ENCODE measurements around the gene PRR16. TPM values are rescaled to one million over a fixed set of nuclear protein-coding genes. Genes with fewer than 3 reads are reported as not detected.
"Not testable (repeated sequence)": the region's sequence is repeated elsewhere in the genome, so short reads cannot be mapped to it uniquely, and the experiment has no call there.

Gene PRR16
- total RNA-seq, 2 experiments from 2014 or later = not detected

- Mint-ChIP-seq H3K27ac (no peak overlapping the region), H3K36me3 (ENCODE audit: low read depth) (no peaks in the 10 kb centered on the region), H3K27me3 (ENCODE audit: low read depth) (no peaks in the 10 kb centered on the region), H3K4me3 (no peak overlapping the region), H3K4me1 (ENCODE audit: low read depth) (no peaks in the 10 kb centered on the region), H3K9me3 (no peaks in the 10 kb centered on the region)
- CTCF ChIA-PET = no interaction called here
- DNase-seq = no peak
- intact Hi-C loops (cut with micrococcal nuclease) = no loop called here
Measured at GRCh38 chr5:120449501-120449900, 14.6 kb upstream of the PRR16 start.

GRCh38 chr5:120450910-120451309, 13.2 kb upstream of the PRR16 start:
- no peak for DNase-seq
- Mint-ChIP-seq H3K4me3 (no peak overlapping the region), H3K36me3 (ENCODE audit: low read depth) (no peaks in the 10 kb centered on the region), H3K27ac (no peak overlapping the region), H3K4me1 (ENCODE audit: low read depth) (no peaks in the 10 kb centered on the region), H3K9me3 (no peaks in the 10 kb centered on the region), H3K27me3 (ENCODE audit: low read depth) (peaks cover 4% of the 10 kb centered on the region)
- CTCF ChIA-PET = no interaction called here
- intact Hi-C loops (cut with micrococcal nuclease) = loop anchor here (10.0 kb wide), 1 partner anchor 506 kb away; no protein-coding TSS in a partner anchor

DNA sequence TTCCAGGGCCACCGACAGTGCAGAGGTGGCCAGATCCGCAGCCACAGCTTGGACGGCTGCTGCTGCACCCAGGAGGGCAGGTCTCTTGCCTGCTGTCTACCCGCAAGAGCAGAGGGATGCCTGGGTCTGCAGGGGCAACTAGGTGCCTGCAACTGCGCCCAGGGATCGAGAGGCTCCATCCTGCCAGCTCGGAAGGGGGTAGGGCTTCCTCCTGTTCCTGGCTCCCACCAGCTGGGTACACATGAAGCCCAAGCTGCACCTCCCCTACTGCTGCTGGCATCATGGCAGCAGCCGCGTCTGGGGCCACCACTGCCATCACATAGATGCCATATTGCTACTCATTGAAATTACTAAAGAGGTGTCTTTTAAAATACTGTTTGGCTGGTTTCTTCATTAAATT, 12.7 kb upstream of the PRR16 start:
- H3K27me3 Mint-ChIP-seq (ENCODE audit: low read depth) = peaks cover 4% of the 10 kb centered on the region
- CTCF ChIA-PET = no interaction called here
- no peaks in the 10 kb centered on the region for H3K36me3 Mint-ChIP-seq (ENCODE audit: low read depth)
- H3K9me3 Mint-ChIP-seq = no peaks in the 10 kb centered on the region
- H3K4me1 Mint-ChIP-seq (ENCODE audit: low read depth) = no peaks in the 10 kb centered on the region
- no peak overlapping the region for H3K4me3 Mint-ChIP-seq
- no peak overlapping the region for H3K27ac Mint-ChIP-seq
- intact Hi-C loops (cut with micrococcal nuclease) = loop anchor here (10.0 kb wide), 1 partner anchor 507 kb away; no protein-coding TSS in a partner anchor
- no peak for DNase-seq

GRCh38 chr5:120452471-120452870, 11.6 kb upstream of the PRR16 start:
- Mint-ChIP-seq H3K4me3 (no peak overlapping the region), H3K4me1 (ENCODE audit: low read depth) (no peaks in the 10 kb centered on the region), H3K9me3 (no peaks in the 10 kb centered on the region), H3K27me3 (ENCODE audit: low read depth) (peaks cover 4% of the 10 kb centered on the region), H3K36me3 (ENCODE audit: low read depth) (no peaks in the 10 kb centered on the region), H3K27ac (no peak overlapping the region)
- intact Hi-C loops (cut with micrococcal nuclease) = loop anchor here (10.0 kb wide), 1 partner anchor 508 kb away; no protein-coding TSS in a partner anchor
- CTCF ChIA-PET = no interaction called here
- no peak for DNase-seq

DNA sequence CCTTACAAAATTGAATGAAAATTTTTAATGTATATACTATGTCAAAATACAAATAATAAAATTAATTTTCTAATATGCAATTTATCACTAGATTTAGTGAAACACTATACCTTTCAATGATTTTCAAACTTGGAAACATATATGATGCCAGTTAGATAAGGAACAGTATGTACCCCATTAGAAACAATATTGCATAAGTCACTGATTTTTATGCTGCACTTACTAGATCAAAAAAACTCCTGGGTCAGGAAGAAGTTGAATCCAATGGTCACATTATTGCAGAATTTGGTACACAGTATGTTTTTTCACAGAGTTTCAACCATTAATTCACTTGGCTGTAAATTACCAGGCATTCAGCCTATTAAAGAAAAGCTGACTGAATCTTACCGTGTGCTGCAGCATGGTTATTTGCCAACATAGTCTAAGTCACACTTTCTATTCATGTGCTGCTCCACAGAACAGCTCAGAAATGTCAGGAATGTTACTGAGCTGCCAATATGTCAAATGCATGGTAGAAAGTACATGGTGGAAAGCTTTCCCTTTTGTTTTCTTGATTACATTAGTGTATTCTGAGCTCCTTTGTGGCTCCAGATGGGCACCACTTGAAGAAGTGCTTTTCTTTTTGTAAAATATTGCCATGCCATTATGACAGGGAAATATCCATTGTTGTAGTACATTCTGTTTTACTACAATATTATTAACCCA, 9.9 kb upstream of the PRR16 start:
- no peak overlapping the region for H3K4me3 Mint-ChIP-seq
- no peaks in the 10 kb centered on the region for H3K36me3 Mint-ChIP-seq (ENCODE audit: low read depth)
- peaks cover 4% of the 10 kb centered on the region for H3K27me3 Mint-ChIP-seq (ENCODE audit: low read depth)
- DNase-seq = no peak
- no peaks in the 10 kb centered on the region for H3K4me1 Mint-ChIP-seq (ENCODE audit: low read depth)
- intact Hi-C loops (cut with micrococcal nuclease) = loop anchor here (10.0 kb wide), 1 partner anchor 509 kb away; no protein-coding TSS in a partner anchor
- no peak overlapping the region for H3K27ac Mint-ChIP-seq
- no peaks in the 10 kb centered on the region for H3K9me3 Mint-ChIP-seq
- CTCF ChIA-PET = no interaction called here

GRCh38 chr5:120456006-120456405, 8.1 kb upstream of the PRR16 start:
- Mint-ChIP-seq H3K9me3 (no peaks in the 10 kb centered on the region), H3K4me3 (no peak overlapping the region), H3K4me1 (ENCODE audit: low read depth) (no peaks in the 10 kb centered on the region), H3K27me3 (ENCODE audit: low read depth) (peaks cover 4% of the 10 kb centered on the region), H3K27ac (no peak overlapping the region), H3K36me3 (ENCODE audit: low read depth) (no peaks in the 10 kb centered on the region)
- intact Hi-C loops (cut with micrococcal nuclease) = loop anchor here (5.0 to 10.0 kb wide), 2 partner anchors 511 to 984 kb away; no protein-coding TSS in a partner anchor
- DNase-seq = no peak
- CTCF ChIA-PET = no interaction called here

DNA sequence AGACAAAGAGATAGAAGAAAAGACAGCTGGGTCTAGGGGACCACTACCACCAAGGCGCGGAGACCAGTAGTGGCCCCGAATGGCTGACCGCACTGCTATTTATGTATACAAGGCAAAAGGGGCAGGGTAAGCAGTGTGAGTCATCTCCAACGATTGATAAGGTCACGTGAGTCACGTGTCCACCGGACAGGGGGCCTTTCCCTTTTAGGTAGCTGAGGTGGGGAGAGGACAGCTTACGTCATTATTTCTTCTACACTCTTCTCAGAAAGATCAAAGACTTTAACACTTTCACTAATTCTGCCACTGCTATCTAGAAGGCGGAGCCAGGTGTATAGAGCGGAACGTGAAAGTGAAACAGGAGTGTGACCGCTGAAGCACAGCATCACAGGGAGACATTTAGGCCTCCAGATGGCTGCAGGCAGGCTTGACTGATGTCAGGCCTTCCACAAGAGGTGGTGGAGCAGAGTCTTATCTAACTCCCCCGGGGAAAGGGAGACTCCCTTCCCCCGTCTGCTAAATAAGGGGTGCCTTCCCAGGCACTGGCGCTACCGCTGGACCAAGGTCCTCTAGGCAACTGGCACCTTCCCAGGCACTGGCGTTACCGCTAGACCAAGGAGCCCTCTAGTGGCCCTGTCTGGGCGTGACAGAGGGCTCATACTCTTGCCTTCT, 6.1 kb upstream of the PRR16 start:
- H3K36me3 Mint-ChIP-seq (ENCODE audit: low read depth) = no peaks in the 10 kb centered on the region
- H3K27me3 Mint-ChIP-seq (ENCODE audit: low read depth) = peaks cover 10% of the 10 kb centered on the region
- H3K4me3 Mint-ChIP-seq = peak overlapping the region; percentile 30
- no peaks in the 10 kb centered on the region for H3K4me1 Mint-ChIP-seq (ENCODE audit: low read depth)
- no peak overlapping the region for H3K27ac Mint-ChIP-seq
- DNase-seq = peak; percentile 53
- H3K9me3 Mint-ChIP-seq = no peaks in the 10 kb centered on the region
- intact Hi-C loops (cut with micrococcal nuclease) = loop anchor here (2.0 to 10.0 kb wide), 3 partner anchors 513 to 1469 kb away; partner anchors contain the start of gene DTWD2
- CTCF ChIA-PET = interaction anchor here (0.6 kb wide), 1 partner anchor 40 kb away, joined by 3 read pairs; no protein-coding TSS in a partner anchor

- intact Hi-C loops (cut with micrococcal nuclease) = loop anchor here (2.0 to 10.0 kb wide), 3 partner anchors 514 to 1470 kb away; partner anchors contain the start of gene DTWD2
- H3K36me3 Mint-ChIP-seq (ENCODE audit: low read depth); DNase-seq; H3K4me1 Mint-ChIP-seq (ENCODE audit: low read depth); CTCF ChIA-PET; H3K9me3 Mint-ChIP-seq; H3K27ac Mint-ChIP-seq: not testable (repeated sequence)
- Mint-ChIP-seq H3K4me3 (peak overlapping the region; percentile 30), H3K27me3 (ENCODE audit: low read depth) (peaks cover 14% of the 10 kb centered on the region)
Measured at GRCh38 chr5:120458508-120458847, 5.6 kb upstream of the PRR16 start.

GRCh38 chr5:120461251-120461650, 2.8 kb upstream of the PRR16 start:
- no peaks in the 10 kb centered on the region for H3K9me3 Mint-ChIP-seq
- peaks cover 30% of the 10 kb centered on the region for H3K27me3 Mint-ChIP-seq (ENCODE audit: low read depth)
- H3K27ac Mint-ChIP-seq = no peak overlapping the region
- CTCF ChIA-PET = no interaction called here
- no peak for DNase-seq
- H3K4me3 Mint-ChIP-seq = no peak overlapping the region
- H3K4me1 Mint-ChIP-seq (ENCODE audit: low read depth) = peaks cover 11% of the 10 kb centered on the region
- intact Hi-C loops (cut with micrococcal nuclease) = no loop called here
- no peaks in the 10 kb centered on the region for H3K36me3 Mint-ChIP-seq (ENCODE audit: low read depth)

DNA sequence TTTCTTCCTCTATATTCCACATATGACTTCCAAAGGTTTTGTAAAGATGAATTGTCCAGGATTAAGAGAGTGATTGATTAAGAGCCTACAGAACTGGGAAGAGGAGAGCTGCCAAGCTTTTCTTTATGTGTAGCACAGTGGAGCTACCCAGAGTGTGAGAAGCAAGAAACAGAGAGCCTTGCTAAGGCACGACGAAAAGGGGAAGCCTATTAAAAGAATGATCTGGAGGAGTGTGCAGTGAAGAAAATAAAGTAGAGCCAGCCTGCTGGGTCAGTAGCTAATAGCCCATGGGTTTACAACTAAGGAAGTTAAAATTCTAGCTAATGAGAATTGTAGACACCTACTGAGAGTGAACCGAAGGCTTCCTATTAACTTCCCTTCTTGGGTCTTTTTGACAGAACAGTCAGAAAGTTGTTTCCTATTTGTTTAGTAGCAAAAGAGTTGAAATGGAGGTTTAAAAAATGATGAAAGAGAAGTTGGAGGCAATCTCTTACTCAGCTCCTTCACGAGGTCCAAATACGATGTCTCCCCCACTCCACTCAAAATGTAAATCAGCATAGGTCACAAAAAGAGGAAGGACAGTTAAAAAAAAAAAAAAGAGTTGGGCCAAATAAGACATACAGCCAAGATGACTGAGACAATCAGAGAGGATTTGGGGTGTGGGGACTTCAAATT, 957 bp upstream of the PRR16 start:
- H3K27ac Mint-ChIP-seq = no peak overlapping the region
- peaks cover 11% of the 10 kb centered on the region for H3K4me1 Mint-ChIP-seq (ENCODE audit: low read depth)
- H3K27me3 Mint-ChIP-seq (ENCODE audit: low read depth) = peaks cover 32% of the 10 kb centered on the region
- H3K36me3 Mint-ChIP-seq (ENCODE audit: low read depth) = no peaks in the 10 kb centered on the region
- no peak for DNase-seq
- H3K9me3 Mint-ChIP-seq = no peaks in the 10 kb centered on the region
- CTCF ChIA-PET = interaction anchor here (0.6 to 1.0 kb wide), 2 partner anchors 9 to 105 kb away, joined by 4 read pairs; no protein-coding TSS in a partner anchor
- intact Hi-C loops (cut with micrococcal nuclease) = no loop called here
- no peak overlapping the region for H3K4me3 Mint-ChIP-seq

DNA sequence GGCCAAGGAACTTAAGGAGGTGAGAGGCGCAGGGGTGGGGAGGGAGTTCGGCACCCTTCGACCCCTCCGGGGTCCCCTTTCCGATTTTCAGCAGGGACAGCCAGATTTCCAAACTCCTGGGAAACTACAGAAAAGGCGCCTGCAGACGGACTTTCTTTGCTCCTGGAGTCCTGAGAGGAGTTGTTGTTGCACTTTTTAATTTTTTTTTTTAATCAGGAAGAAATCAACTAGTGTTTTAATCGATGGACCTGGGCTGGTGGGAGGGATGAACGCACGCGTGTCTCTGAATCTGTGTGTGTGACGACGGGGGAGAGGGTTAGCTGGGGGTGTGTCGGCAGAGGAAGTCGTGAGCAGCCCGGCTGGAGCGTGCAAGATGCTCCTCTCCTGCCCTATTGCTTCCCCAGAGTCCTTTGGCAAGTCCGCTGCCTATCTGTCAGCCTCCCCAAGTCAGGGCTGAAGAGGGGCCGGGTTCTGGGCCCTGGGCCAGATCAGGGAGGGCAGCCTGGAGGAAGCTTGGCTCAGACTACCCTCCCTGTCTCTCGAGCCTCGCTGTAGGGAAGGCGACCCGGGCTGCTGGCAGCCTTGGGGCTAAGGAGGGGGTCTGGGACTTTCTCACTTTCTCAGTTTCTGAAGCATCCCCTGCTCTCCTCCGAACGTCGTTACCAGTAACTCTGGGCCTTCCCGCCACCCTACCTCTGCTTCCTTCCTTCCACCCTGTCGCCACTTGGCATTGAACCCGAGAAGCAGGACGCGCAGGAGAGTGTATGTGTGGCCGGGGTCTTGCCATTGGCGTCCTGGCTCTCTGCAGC, 731 bp downstream of the PRR16 start:
- Mint-ChIP-seq H3K4me3 (peak overlapping the region; percentile 48), H3K4me1 (ENCODE audit: low read depth) (peaks cover 11% of the 10 kb centered on the region), H3K9me3 (no peaks in the 10 kb centered on the region), H3K36me3 (ENCODE audit: low read depth) (no peaks in the 10 kb centered on the region), H3K27me3 (ENCODE audit: low read depth) (peaks cover 34% of the 10 kb centered on the region), H3K27ac (no peak overlapping the region)
- CTCF ChIA-PET = no interaction called here
- intact Hi-C loops (cut with micrococcal nuclease) = no loop called here
- DNase-seq = peak; percentile 7

- peaks cover 36% of the 10 kb centered on the region for H3K27me3 Mint-ChIP-seq (ENCODE audit: low read depth)
- peak overlapping the region; percentile 15 for H3K4me3 Mint-ChIP-seq
- no peak overlapping the region for H3K27ac Mint-ChIP-seq
- H3K9me3 Mint-ChIP-seq = no peaks in the 10 kb centered on the region
- H3K36me3 Mint-ChIP-seq (ENCODE audit: low read depth) = no peaks in the 10 kb centered on the region
- H3K4me1 Mint-ChIP-seq (ENCODE audit: low read depth) = peaks cover 11% of the 10 kb centered on the region
- intact Hi-C loops (cut with micrococcal nuclease) = no loop called here
- peak; percentile 3 for DNase-seq
- CTCF ChIA-PET = no interaction called here
Measured at GRCh38 chr5:120465436-120465961, 1.4 kb downstream of the PRR16 start.

All from activated naive CD4-positive, alpha-beta T cell treated with anti-CD3 and anti-CD28 coated beads for 36 hours (primary cell).